ENCODE data around the gene DGUOK. TPM values are rescaled to one million over a fixed set of nuclear protein-coding genes. Genes with fewer than 3 reads are reported as not detected.
A peak's percentile ranks its signal among the peaks of the same experiment; 100 is the strongest.

The DGUOK gene
- total RNA-seq, 2 donors from 2014 or later: 61.1 to 85.2 TPM

GRCh38 chr2:74003494-74004211 lies 77.0 kb downstream of the DGUOK start:
- Mint-ChIP-seq H3K36me3 (ENCODE audit: low read depth) (peaks cover 7% of the 10 kb centered on the region), H3K4me1 (peaks cover 71% of the 10 kb centered on the region), H3K4me3 (peak overlapping the region; percentile 72), H3K9me3 (no peaks in the 10 kb centered on the region), H3K27ac (peak overlapping the region; percentile 63), H3K27me3 (ENCODE audit: insufficient read depth) (no peaks in the 10 kb centered on the region)
- Histone ChIP-seq H3K9me3 (ENCODE audit: control insufficient read depth, low read length) (no peaks in the 10 kb centered on the region), H3K36me3 (ENCODE audit: control insufficient read depth, insufficient read depth, low read length) (no peaks in the 10 kb centered on the region), H3K4me1 (ENCODE audit: control insufficient read depth, insufficient read depth, low read length) (peaks cover 43% of the 10 kb centered on the region), H3K4me3 (ENCODE audit: low read length) (peak overlapping the region; percentile 44), H3K27me3 (ENCODE audit: control insufficient read depth, insufficient read depth, low read length, poor library complexity, severe bottlenecking) (no peaks in the 10 kb centered on the region), H3K27ac (ENCODE audit: low read depth, low read length) (peak overlapping the region; percentile 74), H3K9ac (ENCODE audit: extremely low read depth, low read length, poor library complexity, severe bottlenecking) (no peak overlapping the region)
- WGBS, 2 experiments (ENCODE audit: insufficient coverage in 1 of 2, insufficient read length in 1 of 2): 25 to 57% methylated on average over 4 to 12 of the region's 16 CpGs
- DNase-seq: peak; percentile 68
- no peak for TF ChIP-seq CTCF (conservative IDR thresholded peaks at IDR 0.05)

GRCh38 chr2:74004212-74005182 lies 77.8 kb downstream of the DGUOK start:
- WGBS, 2 experiments (ENCODE audit: insufficient coverage in 1 of 2, insufficient read length in 1 of 2): 83 to 88% methylated on average over 5 to 18 of the region's 18 CpGs
- Mint-ChIP-seq H3K27ac (peak overlapping the region; percentile 63), H3K27me3 (ENCODE audit: insufficient read depth) (no peaks in the 10 kb centered on the region), H3K4me3 (peak overlapping the region; percentile 72), H3K4me1 (peaks cover 76% of the 10 kb centered on the region), H3K36me3 (ENCODE audit: low read depth) (peaks cover 7% of the 10 kb centered on the region), H3K9me3 (no peaks in the 10 kb centered on the region)
- Histone ChIP-seq H3K27me3 (ENCODE audit: control insufficient read depth, insufficient read depth, low read length, poor library complexity, severe bottlenecking) (no peaks in the 10 kb centered on the region), H3K4me1 (ENCODE audit: control insufficient read depth, insufficient read depth, low read length) (peaks cover 51% of the 10 kb centered on the region), H3K9ac (ENCODE audit: extremely low read depth, low read length, poor library complexity, severe bottlenecking) (no peak overlapping the region), H3K4me3 (ENCODE audit: low read length) (peak overlapping the region; percentile 44), H3K9me3 (ENCODE audit: control insufficient read depth, low read length) (no peaks in the 10 kb centered on the region), H3K27ac (ENCODE audit: low read depth, low read length) (no peak overlapping the region), H3K36me3 (ENCODE audit: control insufficient read depth, insufficient read depth, low read length) (peaks cover 4% of the 10 kb centered on the region)
- no peak for TF ChIP-seq CTCF (conservative IDR thresholded peaks at IDR 0.05)
- DNase-seq: no peak

- Mint-ChIP-seq H3K9me3 (no peaks in the 10 kb centered on the region), H3K4me3 (no peak overlapping the region), H3K36me3 (ENCODE audit: low read depth) (peaks cover 10% of the 10 kb centered on the region), H3K27me3 (ENCODE audit: insufficient read depth) (no peaks in the 10 kb centered on the region), H3K27ac (peak overlapping the region; percentile 19), H3K4me1 (peaks cover 75% of the 10 kb centered on the region)
- peaks cover 10% of the 10 kb centered on the region for H3K36me3 ChIP-seq (ENCODE audit: control insufficient read depth, insufficient read depth, low read length)
- DNase-seq: no peak
- WGBS, 2 experiments (ENCODE audit: insufficient coverage in 1 of 2, insufficient read length in 1 of 2): 92 to 100% methylated on average over 6 to 8 of the region's 8 CpGs
- H3K27ac ChIP-seq (ENCODE audit: low read depth, low read length): no peak overlapping the region
- H3K4me3 ChIP-seq (ENCODE audit: low read length): no peak overlapping the region
- H3K9me3 ChIP-seq (ENCODE audit: control insufficient read depth, low read length): no peaks in the 10 kb centered on the region
- H3K9ac ChIP-seq (ENCODE audit: extremely low read depth, low read length, poor library complexity, severe bottlenecking): no peak overlapping the region
- no peaks in the 10 kb centered on the region for H3K27me3 ChIP-seq (ENCODE audit: control insufficient read depth, insufficient read depth, low read length, poor library complexity, severe bottlenecking)
- peaks cover 57% of the 10 kb centered on the region for H3K4me1 ChIP-seq (ENCODE audit: control insufficient read depth, insufficient read depth, low read length)
- no peak for TF ChIP-seq CTCF (conservative IDR thresholded peaks at IDR 0.05)
These were observed 79.1 kb downstream of the DGUOK start for GRCh38 chr2:74005786-74006185.

All from endodermal cell (in vitro differentiated cells).